Activated CD8-positive, alpha-beta T cell treated with anti-CD3 and anti-CD28 coated beads, Interleukin-2, amount 10 ng/mL, durations not matched to agents 7 days and 5 days (primary cell): ENCODE measurements around the gene BTK. TPM values are rescaled to one million over a fixed set of nuclear protein-coding genes. Genes with fewer than 3 reads are reported as not detected.
"Not testable (repeated sequence)": the region's sequence is repeated elsewhere in the genome, so short reads cannot be mapped to it uniquely, and the experiment has no call there.

Experiments used
- ATAC-seq: fragments of 150-1000 bp; cut with Tn5 transposase; one replicate; pipeline ENCODE4 v1.10.0; 2021; ENCODE audit warnings: moderate library complexity
- CTCF ChIA-PET: fragments of 350-600 bp; sonication (Branson Sonifier 250); formaldehyde crosslinking; loops from one replicate; lab custom pipeline; 2021; ENCODE audit warnings: antibody characterized with exemption; lab: Charles Lee
- POLR2A ChIA-PET: fragments of 350-600 bp; sonication (Branson Sonifier 250); formaldehyde crosslinking; loops from one replicate; lab custom pipeline; 2021; ENCODE audit warnings: antibody characterized with exemption; lab: Charles Lee
- DNase-seq: peaks from one replicate; pipeline ENCODE4 v3.0.0-alpha.2; 2020
- H3K27ac Mint-ChIP-seq: one replicate; pipeline ENCODE4 v1.8.0; 2021; ENCODE audit warnings: mild to moderate bottlenecking, mixed read lengths
- H3K27me3 Mint-ChIP-seq: one replicate; pipeline ENCODE4 v1.8.0; 2021; ENCODE audit warnings: low read depth, mixed read lengths
- H3K36me3 Mint-ChIP-seq: one replicate; pipeline ENCODE4 v1.8.0; 2021; ENCODE audit warnings: low read depth, mixed read lengths
- H3K4me1 Mint-ChIP-seq: one replicate; pipeline ENCODE4 v1.8.0; 2021; ENCODE audit warnings: low read depth, mixed read lengths
- H3K4me3 Mint-ChIP-seq: one replicate; pipeline ENCODE4 v1.8.0; 2021; ENCODE audit warnings: mild to moderate bottlenecking, mixed read lengths
- H3K9me3 Mint-ChIP-seq: one replicate; pipeline ENCODE4 v1.8.0; 2022; ENCODE audit warnings: mixed read lengths; ENCODE audit not compliant: insufficient read depth
- total RNA-seq, 2 experiments: library from RNA; stranded (reverse); gene quantifications; one replicate each; pipeline ENCODE4 v1.2.3, GENCODE V29; 2021

BTK gene
- total RNA-seq, 2 experiments from 2014 or later, result 0.23 TPM; not detected in 1

DNA sequence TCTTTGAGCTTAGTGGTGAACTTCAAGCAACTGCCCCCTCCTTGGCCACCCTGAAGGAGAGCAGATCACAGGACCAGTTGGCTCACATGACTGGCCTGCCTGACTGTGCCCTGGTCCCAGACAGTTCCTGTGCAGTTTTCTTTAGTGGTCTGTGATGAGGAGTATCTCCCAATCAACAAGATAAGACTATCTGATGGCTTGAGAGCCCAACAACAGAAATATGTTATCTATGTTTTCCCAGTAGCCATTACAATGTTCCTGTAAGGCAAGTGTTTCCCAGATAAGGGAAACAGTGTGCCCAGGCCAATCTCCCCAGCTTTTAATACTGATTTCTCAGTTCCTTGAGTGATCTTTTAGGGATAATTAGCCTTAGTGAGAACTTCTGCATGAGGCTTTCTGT, 23.2 kb downstream of the BTK start:
- DNase-seq (no peak), ATAC-seq (no peak)
- ChIA-PET POLR2A (no interaction called here), CTCF (no interaction called here)
- Mint-ChIP-seq H3K9me3 (no peaks in the 10 kb centered on the region), H3K4me1 (peaks cover 9% of the 10 kb centered on the region), H3K27ac (no peak overlapping the region), H3K4me3 (no peak overlapping the region), H3K36me3 (no peaks in the 10 kb centered on the region), H3K27me3 (peaks cover 2% of the 10 kb centered on the region)

DNA sequence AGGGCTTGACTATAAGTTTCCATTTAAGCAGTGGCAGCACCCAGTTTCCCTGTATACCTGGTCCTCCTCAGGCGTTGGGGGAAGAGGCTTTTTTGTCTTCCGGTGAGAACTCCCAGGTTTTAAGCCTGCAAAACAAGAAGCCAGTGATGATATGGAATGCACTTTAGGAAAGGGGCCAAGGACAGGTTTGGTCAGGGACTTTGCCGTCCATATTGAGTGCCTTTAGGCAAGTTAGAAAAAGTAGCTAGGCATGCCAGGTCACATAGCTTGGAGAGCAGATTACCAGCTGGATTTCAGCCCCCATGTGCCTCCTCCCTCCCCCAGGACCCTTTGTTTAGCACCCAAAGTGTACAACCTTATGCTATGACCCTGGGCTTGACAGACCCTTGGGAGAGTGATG, 23.9 kb downstream of the BTK start:
- POLR2A ChIA-PET, result no interaction called here
- H3K36me3 Mint-ChIP-seq, result no peaks in the 10 kb centered on the region
- DNase-seq, result no peak
- no peaks in the 10 kb centered on the region for H3K9me3 Mint-ChIP-seq
- H3K27ac Mint-ChIP-seq, result no peak overlapping the region
- CTCF ChIA-PET, result no interaction called here
- H3K27me3 Mint-ChIP-seq, result peaks cover 2% of the 10 kb centered on the region
- H3K4me3 Mint-ChIP-seq, result no peak overlapping the region
- no peak for ATAC-seq
- peaks cover 9% of the 10 kb centered on the region for H3K4me1 Mint-ChIP-seq

DNA sequence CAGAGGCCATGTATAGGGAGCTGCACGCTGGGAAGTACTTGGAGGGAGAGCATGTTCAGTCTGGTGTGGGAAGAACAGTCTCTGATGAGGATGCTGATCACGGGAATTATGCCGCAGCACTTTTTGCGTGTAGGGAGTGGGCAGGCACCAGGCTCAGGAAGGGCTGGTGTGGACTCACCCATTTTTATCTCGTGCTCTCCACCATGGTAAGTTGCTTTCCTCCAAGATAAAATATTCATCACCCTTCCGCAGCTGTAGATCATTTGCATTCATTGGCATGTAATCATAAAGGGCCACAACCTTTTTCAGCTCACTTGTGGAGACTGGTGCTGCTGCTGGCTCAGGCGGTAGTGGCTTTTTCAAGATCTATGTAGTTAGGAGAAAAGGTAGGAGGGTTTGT, 25.6 kb downstream of the BTK start:
- ChIA-PET CTCF (no interaction called here), POLR2A (no interaction called here)
- Mint-ChIP-seq H3K4me1 (peaks cover 9% of the 10 kb centered on the region), H3K27ac (no peak overlapping the region), H3K4me3 (no peak overlapping the region), H3K36me3 (no peaks in the 10 kb centered on the region), H3K27me3 (peaks cover 2% of the 10 kb centered on the region), H3K9me3 (no peaks in the 10 kb centered on the region)
- no peak for DNase-seq
- ATAC-seq, result no peak

DNA sequence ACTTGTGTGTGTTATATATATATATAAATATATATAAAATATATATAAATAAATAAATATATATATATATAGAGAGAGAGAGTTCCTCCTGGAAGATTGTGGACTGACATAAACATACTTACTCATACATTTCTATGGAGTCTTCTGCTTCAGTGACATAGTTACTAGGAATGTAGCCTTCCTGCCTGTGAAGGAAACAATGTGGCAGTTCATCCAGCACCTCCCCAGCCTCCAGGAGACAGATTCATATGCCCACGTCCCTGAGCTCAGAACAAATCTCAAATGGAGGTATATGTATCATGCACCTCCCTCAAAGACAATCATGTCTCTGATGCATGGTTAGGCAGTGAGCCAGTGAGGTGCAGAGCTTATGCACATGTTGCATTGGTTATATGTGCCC, 26.0 kb downstream of the BTK start:
- no peak for DNase-seq
- Mint-ChIP-seq H3K27me3 (peaks cover 2% of the 10 kb centered on the region), H3K4me1 (peaks cover 9% of the 10 kb centered on the region), H3K4me3 (no peak overlapping the region), H3K9me3 (no peaks in the 10 kb centered on the region), H3K27ac (no peak overlapping the region), H3K36me3 (no peaks in the 10 kb centered on the region)
- ChIA-PET CTCF (no interaction called here), POLR2A (no interaction called here)
- no peak for ATAC-seq

DNA sequence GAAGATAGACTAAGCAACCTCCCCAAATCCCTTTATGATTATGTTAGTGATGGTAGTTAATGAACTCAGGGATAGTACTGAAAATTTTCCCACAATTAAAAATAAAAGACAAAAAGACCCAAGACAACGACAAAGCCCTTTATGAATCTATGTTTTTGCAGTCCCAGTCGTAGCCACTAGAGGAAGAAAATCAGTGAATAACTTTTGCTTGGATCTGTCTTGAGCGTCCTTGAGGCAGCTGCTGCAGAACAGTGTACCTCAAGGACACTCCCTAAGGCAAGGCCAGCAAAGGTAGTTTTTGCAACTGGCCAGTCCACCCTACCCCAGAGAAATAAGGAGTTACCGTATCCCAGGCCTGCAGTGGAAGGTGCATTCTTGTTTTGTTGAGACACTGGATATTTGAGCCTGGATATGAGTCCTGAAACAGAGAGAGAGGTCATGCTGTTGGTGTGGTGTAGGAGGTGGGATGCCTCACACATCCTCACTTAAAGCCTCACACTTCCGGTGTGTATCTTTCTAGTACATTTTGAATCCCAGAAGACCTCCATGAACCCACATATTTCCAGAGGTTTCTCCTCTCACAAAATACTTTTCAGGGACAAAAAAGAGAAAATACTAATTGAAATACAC, 28.7 kb downstream of the BTK start:
- no peaks in the 10 kb centered on the region for H3K9me3 Mint-ChIP-seq
- peaks cover 9% of the 10 kb centered on the region for H3K4me1 Mint-ChIP-seq
- ATAC-seq (no peak), DNase-seq (no peak)
- no peak overlapping the region for H3K27ac Mint-ChIP-seq
- no peaks in the 10 kb centered on the region for H3K36me3 Mint-ChIP-seq
- no peak overlapping the region for H3K4me3 Mint-ChIP-seq
- ChIA-PET CTCF (interaction anchor here (1.6 kb wide), 1 partner anchor 9 kb away, joined by 4 read pairs; the partner anchor contains the start of gene TIMM8A), POLR2A (no interaction called here)
- H3K27me3 Mint-ChIP-seq, result peaks cover 2% of the 10 kb centered on the region

DNA sequence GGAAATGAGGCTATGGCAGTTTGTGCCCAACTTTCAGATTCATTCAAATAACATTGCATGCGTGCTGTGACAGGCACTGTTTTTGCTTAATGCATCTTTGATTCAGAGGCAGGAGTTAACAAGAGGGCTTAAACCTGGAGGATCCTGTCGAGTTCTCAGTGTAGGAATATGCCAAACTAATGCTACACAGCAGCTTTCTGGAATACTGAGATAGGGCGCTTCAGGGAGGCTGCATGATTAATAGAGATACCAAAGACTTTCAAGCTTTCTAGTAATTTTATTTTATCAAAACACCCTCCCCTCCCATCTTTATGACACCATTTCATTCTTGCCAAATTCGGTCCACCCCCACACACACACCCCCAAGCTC, 36.8 kb downstream of the BTK start:
- ChIA-PET CTCF (interaction anchor here (1.3 to 1.5 kb wide), 2 partner anchors 9 to 42 kb away, joined by 4 to 5 read pairs; partner anchors contain the start of gene RPL36A), POLR2A (interaction anchor here (1.2 to 2.6 kb wide), 2 partner anchors 41 to 251 kb away, joined by 3 to 11 read pairs; partner anchors contain the start of genes CENPI and RPL36A)

DNA sequence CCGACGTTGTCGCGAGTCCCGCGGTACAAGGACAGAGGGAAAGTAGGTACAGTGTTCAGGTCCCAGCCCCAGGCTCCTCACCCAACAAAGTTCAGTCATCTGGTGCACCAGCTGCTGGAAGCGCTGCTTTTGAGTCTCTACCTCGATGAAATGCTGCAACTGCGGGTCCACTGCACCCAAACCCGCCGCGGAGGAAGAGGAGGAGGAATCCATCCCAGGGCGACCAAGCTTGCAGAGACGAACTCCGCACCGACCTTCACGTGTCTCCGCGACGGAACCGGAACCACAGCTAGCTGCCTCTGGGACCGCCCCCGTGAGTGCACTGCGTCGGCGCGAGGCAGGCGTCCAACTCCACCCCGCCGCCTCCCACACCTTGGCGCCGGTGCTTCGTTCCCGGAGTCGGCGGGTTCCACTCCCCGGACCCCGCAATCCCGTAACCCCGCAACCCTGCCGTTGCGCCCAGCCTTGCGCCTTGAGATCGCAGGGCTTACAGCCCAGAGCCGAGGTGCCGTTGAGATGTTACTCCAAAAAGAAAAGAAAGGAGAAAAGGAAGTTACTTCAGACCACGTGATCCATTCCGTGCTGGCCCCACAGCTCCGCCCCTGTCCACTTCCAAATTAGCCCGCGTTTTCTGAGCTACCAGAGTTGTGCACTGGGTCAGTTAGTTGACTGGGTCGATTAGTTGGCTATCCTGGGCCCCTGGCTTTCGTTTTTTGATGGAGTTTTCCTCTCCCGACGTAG, 37.4 kb downstream of the BTK start, which contains the start of gene TIMM8A:
Gene TIMM8A (minus strand): TSS at position 291 of the 741 bp plus-strand sequence. CDS start 78 bp downstream, at position 213.
- CTCF ChIA-PET, result interaction anchor here (1.3 to 1.5 kb wide), 2 partner anchors 9 to 42 kb away, joined by 4 to 5 read pairs; partner anchors contain the start of gene RPL36A
- POLR2A ChIA-PET, result interaction anchor here (2.6 kb wide), 1 partner anchor 42 kb away, joined by 11 read pairs; the partner anchor contains the start of gene RPL36A

More for the DNA sequence above, 36.8 kb downstream of the BTK start:
- DNase-seq (no peak), ATAC-seq (no peak)
- H3K36me3 Mint-ChIP-seq, result peaks cover 9% of the 10 kb centered on the region
- no peaks in the 10 kb centered on the region for H3K27me3 Mint-ChIP-seq
- no peaks in the 10 kb centered on the region for H3K9me3 Mint-ChIP-seq
- H3K4me3 Mint-ChIP-seq, result peak overlapping the region; percentile 88
- H3K27ac Mint-ChIP-seq, result peak overlapping the region; percentile 91
- peaks cover 15% of the 10 kb centered on the region for H3K4me1 Mint-ChIP-seq

DNA sequence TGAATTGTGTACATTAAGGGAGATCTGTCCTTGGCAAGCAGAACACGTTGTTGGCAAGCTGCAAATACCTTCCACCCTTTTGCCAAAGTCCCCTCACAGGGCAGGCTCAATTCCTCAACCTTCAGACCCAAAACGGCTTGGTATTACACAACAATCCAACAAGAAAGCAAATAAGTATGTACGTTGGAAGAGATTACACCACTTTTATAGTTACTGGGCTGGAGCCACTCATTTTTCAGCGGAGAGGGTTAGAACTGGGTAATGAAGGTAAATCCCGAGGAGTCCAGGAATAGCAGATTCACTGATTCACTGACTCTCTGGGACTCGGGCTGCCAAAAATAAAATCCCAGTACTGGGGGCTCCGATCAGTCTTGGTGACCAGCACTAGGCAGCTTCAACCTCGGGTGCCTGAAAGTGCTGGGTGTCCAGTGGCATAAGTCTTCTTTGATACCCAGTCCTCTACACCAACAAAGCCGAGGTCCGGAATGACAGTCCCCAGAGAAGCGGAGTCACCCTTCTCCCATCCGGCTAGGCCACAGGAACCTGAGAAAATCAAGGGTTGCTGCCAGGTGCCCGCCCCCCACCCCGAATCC, 38.0 kb downstream of the BTK start:
- no peak for ATAC-seq
- DNase-seq, result no peak
- H3K4me1 Mint-ChIP-seq, result peaks cover 15% of the 10 kb centered on the region
- H3K27me3 Mint-ChIP-seq, result no peaks in the 10 kb centered on the region
- ChIA-PET CTCF (interaction anchor here (1.3 to 1.5 kb wide), 2 partner anchors 10 to 43 kb away, joined by 4 to 5 read pairs; partner anchors contain the start of gene RPL36A), POLR2A (interaction anchor here (2.6 kb wide), 1 partner anchor 42 kb away, joined by 11 read pairs; the partner anchor contains the start of gene RPL36A)
- H3K27ac Mint-ChIP-seq, result peak overlapping the region; percentile 91
- no peaks in the 10 kb centered on the region for H3K9me3 Mint-ChIP-seq
- H3K36me3 Mint-ChIP-seq, result peaks cover 14% of the 10 kb centered on the region
- peak overlapping the region; percentile 88 for H3K4me3 Mint-ChIP-seq

More for the DNA sequence above, 37.4 kb downstream of the BTK start, which contains the start of gene TIMM8A:
- Mint-ChIP-seq H3K36me3 (peaks cover 11% of the 10 kb centered on the region), H3K9me3 (no peaks in the 10 kb centered on the region), H3K4me3 (peak within 1 kb of the TSS; percentile 88), H3K4me1 (peaks cover 15% of the 10 kb centered on the region), H3K27ac (peak within 1 kb of the TSS; percentile 91), H3K27me3 (no peaks in the 10 kb centered on the region)
- ATAC-seq (peak; percentile 99), DNase-seq (peak; percentile 83)

DNA sequence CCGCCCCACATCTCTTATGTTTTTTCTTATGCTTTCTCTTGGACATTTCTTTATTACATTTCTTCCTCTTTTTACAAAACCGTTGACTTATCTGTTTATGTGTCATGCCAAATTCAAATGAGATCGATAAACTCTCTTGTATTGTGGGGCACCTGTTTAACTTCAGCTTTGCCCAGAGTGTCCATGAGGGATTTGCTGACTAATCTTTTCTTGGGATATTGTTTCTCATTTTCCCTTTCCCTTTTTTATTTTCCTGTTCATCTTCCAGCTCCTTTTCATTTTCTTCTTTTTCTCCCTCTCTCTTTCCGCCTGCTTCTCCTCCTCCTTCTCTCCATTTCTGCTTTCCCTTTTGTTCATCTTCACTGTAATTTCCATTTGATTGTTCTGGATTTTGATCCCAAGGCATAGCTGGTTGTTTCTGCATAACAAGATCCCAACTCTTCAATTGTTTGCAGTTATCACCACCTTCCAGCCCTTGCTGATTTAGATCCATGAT, 48.2 kb downstream of the BTK start:
- no peak overlapping the region for H3K4me3 Mint-ChIP-seq
- ChIA-PET CTCF (no interaction called here), POLR2A (no interaction called here)
- peaks cover 3% of the 10 kb centered on the region for H3K4me1 Mint-ChIP-seq
- H3K27me3 Mint-ChIP-seq, result no peaks in the 10 kb centered on the region
- H3K36me3 Mint-ChIP-seq, result peaks cover 4% of the 10 kb centered on the region
- ATAC-seq (no peak), DNase-seq (no peak)
- H3K9me3 Mint-ChIP-seq, result no peaks in the 10 kb centered on the region
- H3K27ac Mint-ChIP-seq, result peak overlapping the region; percentile 14

DNA sequence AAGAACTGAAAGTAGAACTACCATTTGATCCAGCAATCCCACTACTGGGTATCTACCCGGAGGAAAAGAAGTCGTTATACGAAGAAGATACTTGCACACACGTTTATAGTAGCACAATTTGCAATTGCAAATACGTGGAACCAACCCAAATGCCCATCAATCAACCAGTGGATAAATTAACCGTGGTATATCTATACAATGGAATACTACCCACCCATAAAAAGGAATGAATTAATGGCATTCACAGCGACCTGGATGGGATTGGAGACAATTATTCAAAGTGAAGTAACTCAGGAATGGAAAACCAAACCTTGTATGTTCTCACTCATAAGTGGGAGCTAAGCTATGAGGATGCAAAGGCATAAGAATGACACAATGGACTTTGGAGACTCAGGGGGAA, 51.7 kb downstream of the BTK start:
- H3K4me3 Mint-ChIP-seq, H3K4me1 Mint-ChIP-seq, ATAC-seq, H3K36me3 Mint-ChIP-seq, H3K27me3 Mint-ChIP-seq, POLR2A ChIA-PET, H3K9me3 Mint-ChIP-seq, CTCF ChIA-PET, DNase-seq, H3K27ac Mint-ChIP-seq: not testable (repeated sequence)

DNA sequence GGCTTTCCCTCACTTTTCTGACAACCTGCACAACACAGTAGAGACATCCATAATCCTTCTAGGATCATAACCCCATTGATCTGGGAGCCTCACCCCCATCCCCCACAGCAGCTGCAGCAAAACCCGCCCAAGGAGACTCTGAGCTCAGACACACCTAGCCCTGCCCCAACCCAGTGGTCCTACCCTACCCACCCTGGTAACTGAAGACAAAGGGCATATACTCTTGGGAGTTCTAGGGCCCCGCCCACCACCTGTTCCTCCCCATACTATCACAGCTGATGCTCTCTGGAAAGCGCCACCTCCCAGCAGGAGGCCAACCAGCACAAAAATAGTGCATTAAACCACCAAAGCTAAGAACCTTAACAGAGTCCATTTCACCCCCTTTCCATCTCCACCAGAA, 59.4 kb downstream of the BTK start:
- POLR2A ChIA-PET, H3K36me3 Mint-ChIP-seq, H3K27ac Mint-ChIP-seq, DNase-seq, H3K9me3 Mint-ChIP-seq, H3K4me1 Mint-ChIP-seq, H3K27me3 Mint-ChIP-seq, ATAC-seq, CTCF ChIA-PET, H3K4me3 Mint-ChIP-seq: not testable (repeated sequence)
